Right kidney (tissue), 1 donor: Measurements from ENCODE around the gene CCNT2.
"Not testable (repeated sequence)": the region's sequence is repeated elsewhere in the genome, so short reads cannot be mapped to it uniquely, and the experiment has no call there.

Source experiments
- DNase-seq: peaks from one replicate; pipeline ENCODE4 v3.0.0-alpha.2; 2016

Gene CCNT2

GRCh38 chr2:134973241-134974138 lies 54.9 kb downstream of the CCNT2 start:
- DNase-seq, result no peak

GRCh38 chr2:134975281-134976009 lies 56.8 kb downstream of the CCNT2 start:
- DNase-seq, result no peak

GRCh38 chr2:134976074-134976702 lies 57.6 kb downstream of the CCNT2 start:
- no peak for DNase-seq

- DNase-seq, result not testable (repeated sequence)
Observed at GRCh38 chr2:134977104-134977503, 58.5 kb downstream of the CCNT2 start.

- no peak for DNase-seq
Observed at GRCh38 chr2:134979221-134979620, 60.6 kb downstream of the CCNT2 start.

- DNase-seq, result no peak
Observed at GRCh38 chr2:134980639-134981038, 62.0 kb downstream of the CCNT2 start.

GRCh38 chr2:134982603-134983002 lies 64.0 kb downstream of the CCNT2 start:
- DNase-seq, result no peak

- DNase-seq, result no peak
Observed at GRCh38 chr2:134985061-134985460, 66.4 kb downstream of the CCNT2 start.

- no peak for DNase-seq
Observed at GRCh38 chr2:134988994-134989605, 70.5 kb downstream of the CCNT2 start.

- no peak for DNase-seq
Observed at GRCh38 chr2:134999521-134999920, 80.9 kb downstream of the CCNT2 start.

GRCh38 chr2:135002836-135003235 lies 84.2 kb downstream of the CCNT2 start:
- DNase-seq, result no peak

GRCh38 chr2:135004005-135004746 lies 85.6 kb downstream of the CCNT2 start:
- peak; percentile 57 for DNase-seq

- no peak for DNase-seq
Observed at GRCh38 chr2:135005753-135006152, 87.1 kb downstream of the CCNT2 start.
